ENCODE results near the gene SNX8. TPM values are rescaled to one million over a fixed set of nuclear protein-coding genes. Genes with fewer than 3 reads are reported as not detected.

Gene SNX8
- total and polyA plus RNA-seq, 2 of the 8 experiments (the other 6 are each of a cell fraction or from before 2014, with no cell fraction given) = 46.2 to 70.8 TPM

GRCh38 chr7:2220506-2220905 lies 93.7 kb downstream of the SNX8 start:
- Histone ChIP-seq H4K8ac (ENCODE audit: extremely low read depth, insufficient read depth, low read length) (no peak overlapping the region), H3K18ac (ENCODE audit: extremely low read depth, low read length) (no peak overlapping the region), H2BK15ac (ENCODE audit: low read length) (no peak overlapping the region), H3K36me3 (ENCODE audit: control insufficient read depth in 2 of 4, insufficient read depth in 4 of 4, low read length in 3 of 4) (peaks cover 21 to 47% (median 40%) of the 10 kb centered on the region in 4 experiments; a peak in 7 of 8 replicates), H3K79me2 (ENCODE audit: control insufficient read depth in 1 of 2, insufficient read depth in 2 of 2, low read length in 2 of 2) (peaks cover 0 to 13% of the 10 kb centered on the region in 2 experiments; a peak in 3 of 4 replicates), H3K27me3 (replicated peaks in 1 of 4; ENCODE audit: control insufficient read depth in 3 of 4, extremely low read depth in 1 of 4, insufficient read depth in 3 of 4, low read length in 3 of 4) (no peaks in the 10 kb centered on the region), H2BK5ac (ENCODE audit: low read depth, low read length) (no peak overlapping the region), H3K23ac (ENCODE audit: insufficient read length) (no peak overlapping the region), H3K23me2 (ENCODE audit: low read depth, low read length) (no peaks in the 10 kb centered on the region), H3K4me2 (ENCODE audit: insufficient read depth in 1 of 2, low read depth in 2 of 2, low read length in 2 of 2) (no peak overlapping the region), H2AFZ (ENCODE audit: low read length) (no peak overlapping the region), H2BK120ac (replicated peaks; ENCODE audit: low read depth, low read length) (no peak overlapping the region), H3K9me3 (ENCODE audit: insufficient read depth in 2 of 2, low read depth in 1 of 2, low read length in 1 of 2) (no peaks in the 10 kb centered on the region), H3K4me3 (ENCODE audit: extremely low read depth in 1 of 4, insufficient read depth in 2 of 4, low read depth in 3 of 4, low read length in 4 of 4) (no peak overlapping the region), H3K56ac (replicated peaks; ENCODE audit: insufficient read length, low read depth, low read length) (no peak overlapping the region), H4K20me1 (replicated peaks in 1 of 2; ENCODE audit: control insufficient read depth in 1 of 2, insufficient read depth in 2 of 2, low read length in 2 of 2) (peaks cover 7 to 23% of the 10 kb centered on the region in 2 experiments), H4K5ac (ENCODE audit: insufficient read length, low read depth, low read length) (no peak overlapping the region), H4K91ac (replicated peaks; ENCODE audit: insufficient read length, low read length) (no peak overlapping the region), H3K79me1 (ENCODE audit: low read depth, low read length) (peaks cover 16% of the 10 kb centered on the region), H2AK5ac (ENCODE audit: low read depth, low read length) (no peak overlapping the region), H3K27ac (ENCODE audit: low read depth, low read length) (no peak overlapping the region), H2BK20ac (ENCODE audit: low read length) (no peak overlapping the region), H3K9ac (replicated peaks in 1 of 4; ENCODE audit: extremely low read depth in 1 of 4, low read depth in 3 of 4, low read length in 3 of 4) (no peak overlapping the region), H2BK12ac (ENCODE audit: low read depth, low read length) (no peak overlapping the region), H3K4me1 (replicated peaks in 1 of 4; ENCODE audit: control insufficient read depth in 3 of 4, insufficient read depth in 4 of 4, low read length in 3 of 4) (no peaks in the 10 kb centered on the region; a peak in 1 of 7 replicates), H3K14ac (ENCODE audit: insufficient read length) (no peak overlapping the region), H3K4ac (replicated peaks; ENCODE audit: insufficient read length, low read depth, low read length) (no peak overlapping the region)
- FAIRE-seq (no peak), DNase-seq (ENCODE audit: low read depth in 1 of 2, low spot score in 2 of 2) (no peak)
- CTCF ChIA-PET (ENCODE audit: partially characterized antibody) = interaction anchor here (0.6 kb wide), 1 partner anchor 489 kb away, joined by 3 read pairs; no protein-coding TSS in a partner anchor
- no peak for TF ChIP-seq CEBPB (IDR thresholded peaks at IDR 0.05; ENCODE audit: low read depth, low read length)
- POLR2A ChIA-PET (ENCODE audit: partially characterized antibody) = interaction anchor here (4.1 kb wide), 1 partner anchor 135 kb away, joined by 11 read pairs; the partner anchor contains the start of gene EIF3B
- 87% methylated on average over 16 of the region's 16 CpGs; no CpG with 5 or more reads in 1 of the 2 experiments for WGBS, 2 experiments (ENCODE audit: extremely low coverage in 1 of 2, insufficient coverage in 1 of 2, insufficient read length in 1 of 2, insufficient replicate concordance in 2 of 2, low coverage in 1 of 2, low lambda C conversion rate in 2 of 2, missing lambda C conversion rate in 1 of 2)
